Uterus (tissue), 2 donors: Measurements from ENCODE around the gene GALNTL6.

Experiments
- POLR2A ChIP-seq, 2 donors: fragments of 450-650 bp; IDR thresholded peaks; one replicate each; pipeline ENCODE4 v1.6.1; 2016; ENCODE audit warnings: antibody characterized with exemption in 2 of 2, mild to moderate bottlenecking in 1 of 2, moderate library complexity in 1 of 2
- TF ChIP-seq, protein P1 (sequence below), 4 experiments: fragments of 200-600 bp in 2 of 4; fragments of 450-650 bp in 2 of 4; sonication (generic) in 2 of 4; IDR thresholded peaks; one replicate each; pipeline ENCODE4 v1.5.1; 2016 to 2019; ENCODE audit warnings: antibody characterized with exemption in 4 of 4, mild to moderate bottlenecking in 2 of 4, moderate library complexity in 1 of 4

GRCh38 chr4:171947400-171947799 is 134.2 kb downstream of the GALNTL6 start:
- TF ChIP-seq, protein P1, sequence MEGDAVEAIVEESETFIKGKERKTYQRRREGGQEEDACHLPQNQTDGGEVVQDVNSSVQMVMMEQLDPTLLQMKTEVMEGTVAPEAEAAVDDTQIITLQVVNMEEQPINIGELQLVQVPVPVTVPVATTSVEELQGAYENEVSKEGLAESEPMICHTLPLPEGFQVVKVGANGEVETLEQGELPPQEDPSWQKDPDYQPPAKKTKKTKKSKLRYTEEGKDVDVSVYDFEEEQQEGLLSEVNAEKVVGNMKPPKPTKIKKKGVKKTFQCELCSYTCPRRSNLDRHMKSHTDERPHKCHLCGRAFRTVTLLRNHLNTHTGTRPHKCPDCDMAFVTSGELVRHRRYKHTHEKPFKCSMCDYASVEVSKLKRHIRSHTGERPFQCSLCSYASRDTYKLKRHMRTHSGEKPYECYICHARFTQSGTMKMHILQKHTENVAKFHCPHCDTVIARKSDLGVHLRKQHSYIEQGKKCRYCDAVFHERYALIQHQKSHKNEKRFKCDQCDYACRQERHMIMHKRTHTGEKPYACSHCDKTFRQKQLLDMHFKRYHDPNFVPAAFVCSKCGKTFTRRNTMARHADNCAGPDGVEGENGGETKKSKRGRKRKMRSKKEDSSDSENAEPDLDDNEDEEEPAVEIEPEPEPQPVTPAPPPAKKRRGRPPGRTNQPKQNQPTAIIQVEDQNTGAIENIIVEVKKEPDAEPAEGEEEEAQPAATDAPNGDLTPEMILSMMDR (IDR thresholded peaks at IDR 0.05): no peak
- no peak for TF ChIP-seq POLR2A (IDR thresholded peaks at IDR 0.05)
